PC-3 (cell line): ENCODE measurements around the gene PLXNC1. TPM values are rescaled to one million over a fixed set of nuclear protein-coding genes. Genes with fewer than 3 reads are reported as not detected.
A peak's percentile ranks its signal among the peaks of the same experiment; 100 is the strongest.

Experiments used
- ATAC-seq: fragments of 200-7000 bp; cut with Tn5 transposase; 2 replicates; pipeline ENCODE4 v1.9.1; 2020; ENCODE audit warnings: mild to moderate bottlenecking, moderate library complexity
- BruUV-seq: library from RNA; stranded (reverse); fragments of 400-500 nt; replicated peaks from 2 replicates; lab custom pipeline; 2021; lab: Mats Ljungman, UMichigan
- CTCF ChIA-PET: fragments of 300-600 bp; sonication (Branson Sonifier 250); formaldehyde crosslinking; loops from one replicate; lab custom pipeline; 2022; ENCODE audit warnings: antibody characterized with exemption; lab: Charles Lee
- POLR2A ChIA-PET: fragments of 300-600 bp; sonication (Branson Sonifier 250); formaldehyde crosslinking; loops from one replicate; lab custom pipeline; 2022; ENCODE audit warnings: antibody characterized with exemption; ENCODE audit not compliant: unreplicated experiment; lab: Charles Lee
- DNase-seq: peaks from one replicate; pipeline ENCODE4 v3.0.0-alpha.2; 2015
- H2AFZ ChIP-seq: fragments of 300-600 bp; sonication (generic); 2 replicates; pipeline ENCODE4 v1.6.0; 2016; ENCODE audit warnings: antibody characterized with exemption, low read length
- H3F3A ChIP-seq: fragments of 300-600 bp; sonication (generic); one replicate; pipeline ENCODE4 v1.6.0; 2017; ENCODE audit warnings: antibody characterized with exemption, low read length, control low read depth, mild to moderate bottlenecking; ENCODE audit not compliant: unreplicated experiment
- H3K27ac ChIP-seq: fragments of 300-600 bp; sonication (generic); 2 replicates; pipeline ENCODE4 v1.5.1; 2016; ENCODE audit warnings: mild to moderate bottlenecking, low read length
- H3K27me3 ChIP-seq: fragments of 300-600 bp; sonication (generic); 2 replicates; pipeline ENCODE4 v1.6.1; 2016; ENCODE audit warnings: low read length, mixed read lengths
- H3K36me3 ChIP-seq: fragments of 300-600 bp; sonication (generic); 2 replicates; pipeline ENCODE4 v1.6.1; 2016; ENCODE audit warnings: low read depth, mixed run types, low read length, mixed read lengths
- H3K4me1 ChIP-seq: fragments of 300-600 bp; sonication (generic); 2 replicates; pipeline ENCODE4 v1.5.1; 2016; ENCODE audit warnings: low read length; ENCODE audit not compliant: insufficient read depth
- H3K4me2 ChIP-seq: fragments of 300-600 bp; sonication (generic); 2 replicates; pipeline ENCODE4 v1.6.0; 2016; ENCODE audit warnings: low read length
- H3K4me3 ChIP-seq: fragments of 300-600 bp; sonication (generic); 2 replicates; pipeline ENCODE4 v1.5.1; 2016; ENCODE audit warnings: mild to moderate bottlenecking, low read length, mixed read lengths
- H3K79me2 ChIP-seq: fragments of 300-600 bp; sonication (generic); 2 replicates; pipeline ENCODE4 v1.6.1; 2017; ENCODE audit warnings: low read length, mixed read lengths
- H3K9ac ChIP-seq: fragments of 300-600 bp; sonication (generic); 2 replicates; pipeline ENCODE4 v1.6.0; 2016; ENCODE audit warnings: mild to moderate bottlenecking, low read length
- H3K9me2 ChIP-seq: fragments of 300-600 bp; sonication (generic); replicated peaks from 2 replicates; pipeline ENCODE4 v1.6.1; 2016; ENCODE audit warnings: mixed run types, low read length, mixed read lengths
- H3K9me3 ChIP-seq: fragments of 300-600 bp; sonication (generic); 2 replicates; pipeline ENCODE4 v1.6.1; 2016; ENCODE audit warnings: low read length, mixed read lengths
- H4K20me1 ChIP-seq: fragments of 300-600 bp; sonication (generic); 2 replicates; pipeline ENCODE4 v1.6.1; 2016; ENCODE audit warnings: low read length, mixed read lengths
- CTCF ChIP-seq: fragments of 300-600 bp; sonication (generic); conservative IDR thresholded peaks from 2 replicates; pipeline ENCODE4 v1.5.1; 2017; ENCODE audit warnings: antibody characterized with exemption, low read depth, mild to moderate bottlenecking, low read length
- EZH2 ChIP-seq: fragments of 300-600 bp; sonication (generic); IDR thresholded peaks from one replicate; pipeline ENCODE4 v1.6.1; 2017; ENCODE audit warnings: antibody characterized with exemption, mild to moderate bottlenecking, low read length; ENCODE audit not compliant: unreplicated experiment
- EZH2phosphoT487 ChIP-seq: fragments of 300-600 bp; sonication (generic); IDR thresholded peaks from 2 replicates; pipeline ENCODE4 v1.6.1; 2018; ENCODE audit warnings: mild to moderate bottlenecking, antibody characterized with exemption, low read length, borderline replicate concordance
- intact Hi-C: fragments of 100-400 bp; cut with micrococcal nuclease; formaldehyde crosslinking; loops from 2 replicates; pipeline ENCODE4 v1.9.0; 2023
- total RNA-seq: library from RNA; depleted of rRNA; stranded (reverse); fragments of >200 nt; gene quantifications from 2 replicates; pipeline ENCODE4 v1.2.3, GENCODE V29; 2014

PLXNC1 gene
- total RNA-seq, 1 experiment from 2014 or later, result 0.15 TPM

- ChIA-PET POLR2A (interaction anchor here (0.6 to 0.7 kb wide), 3 partner anchors 62 to 859 kb away, joined by 6 to 16 read pairs (median 8); no protein-coding TSS in a partner anchor), CTCF (no interaction called here)
- no peaks in the 10 kb centered on the region for H3K9me3 ChIP-seq
- no peaks in the 10 kb centered on the region for H4K20me1 ChIP-seq
- TF ChIP-seq EZH2 (no peak), EZH2phosphoT487 (no peak), CTCF (no peak)
- no peak overlapping the region for H2AFZ ChIP-seq
- no peak overlapping the region for H3K27ac ChIP-seq
- peak; percentile 15 for DNase-seq
- intact Hi-C loops, result no loop called here
- H3K4me1 ChIP-seq, result no peaks in the 10 kb centered on the region
- no peaks in the 10 kb centered on the region for H3K9me2 ChIP-seq
- H3K79me2 ChIP-seq, result no peaks in the 10 kb centered on the region
- H3F3A ChIP-seq, result no peaks in the 10 kb centered on the region
- no peak overlapping the region for H3K4me3 ChIP-seq
- no peaks in the 10 kb centered on the region for H3K36me3 ChIP-seq
- peak; percentile 46 for ATAC-seq
- BruUV-seq, result no TSS peak
- no peak overlapping the region for H3K9ac ChIP-seq
- no peak overlapping the region for H3K4me2 ChIP-seq
- H3K27me3 ChIP-seq, result peaks cover 91% of the 10 kb centered on the region
Observed at GRCh38 chr12:94152292-94153078, 4.1 kb downstream of the PLXNC1 start.

- BruUV-seq, result no TSS peak
- TF ChIP-seq EZH2, result no peak
- no peaks in the 10 kb centered on the region for H3K9me2 ChIP-seq
- H3K27ac ChIP-seq, result no peak overlapping the region
- no peak overlapping the region for H3K4me3 ChIP-seq
- H3K4me2 ChIP-seq, result no peak overlapping the region
- no peaks in the 10 kb centered on the region for H3K79me2 ChIP-seq
- ChIA-PET POLR2A (no interaction called here), CTCF (no interaction called here)
- H3K9me3 ChIP-seq, result no peaks in the 10 kb centered on the region
- no peaks in the 10 kb centered on the region for H4K20me1 ChIP-seq
- no peaks in the 10 kb centered on the region for H3F3A ChIP-seq
- H2AFZ ChIP-seq, result no peak overlapping the region
- intact Hi-C loops, result no loop called here
- peaks cover 64% of the 10 kb centered on the region for H3K27me3 ChIP-seq
- ATAC-seq (no peak), DNase-seq (no peak)
- H3K36me3 ChIP-seq, result no peaks in the 10 kb centered on the region
- H3K4me1 ChIP-seq, result no peaks in the 10 kb centered on the region
- H3K9ac ChIP-seq, result no peak overlapping the region
Observed at GRCh38 chr12:94157181-94157580, 8.8 kb downstream of the PLXNC1 start.

GRCh38 chr12:94157981-94158411, 9.6 kb downstream of the PLXNC1 start:
- DNase-seq (no peak), ATAC-seq (no peak)
- TF ChIP-seq EZH2, result no peak
- TF ChIP-seq CTCF, result no peak
- no peak for TF ChIP-seq EZH2phosphoT487
- Histone ChIP-seq H3K36me3 (no peaks in the 10 kb centered on the region), H3K79me2 (no peaks in the 10 kb centered on the region), H3K27ac (no peak overlapping the region), H3K4me1 (no peaks in the 10 kb centered on the region), H3K9me3 (no peaks in the 10 kb centered on the region), H4K20me1 (no peaks in the 10 kb centered on the region), H3K9ac (no peak overlapping the region), H3K9me2 (no peaks in the 10 kb centered on the region), H3K4me3 (no peak overlapping the region), H3K27me3 (peaks cover 61% of the 10 kb centered on the region), H3F3A (no peaks in the 10 kb centered on the region), H2AFZ (no peak overlapping the region), H3K4me2 (no peak overlapping the region)
- intact Hi-C loops, result no loop called here
- no TSS peak for BruUV-seq
- POLR2A ChIA-PET, result no interaction called here
- CTCF ChIA-PET, result no interaction called here
